HCT116 (cell line): ENCODE measurements around the gene SMIM26.

Source experiments
- CTCF ChIP-seq, 3 experiments: fragments of 200-600 bp in 1 of 3; sonication (generic) in 1 of 3; IDR thresholded peaks in 2 of 3; conservative IDR thresholded peaks in 1 of 3; 2 replicates each; pipeline ENCODE4 v1.5.1; 2012 to 2017; ENCODE audit warnings: low read depth in 2 of 3, low read length in 2 of 3, antibody characterized with exemption in 1 of 3, borderline replicate concordance in 1 of 3, control low read depth in 1 of 3, mild to moderate bottlenecking in 1 of 3, mixed read lengths in 1 of 3, mixed run types in 1 of 3, moderate library complexity in 1 of 3; ENCODE audit not compliant: insufficient read depth in 1 of 3
- EZH2 ChIP-seq: fragments of 200-600 bp; sonication (generic); IDR thresholded peaks from 2 replicates; pipeline ENCODE4 v1.6.1; 2017; ENCODE audit warnings: antibody characterized with exemption, mixed run types
- EZH2phosphoT487 ChIP-seq: fragments of 200-600 bp; IDR thresholded peaks from 2 replicates; pipeline ENCODE4 v1.6.1; 2018; ENCODE audit warnings: antibody characterized with exemption, borderline replicate concordance
- MAX ChIP-seq: IDR thresholded peaks from 2 replicates; pipeline ENCODE4 v1.6.1; 2012
- POLR2A ChIP-seq: IDR thresholded peaks from 2 replicates; pipeline ENCODE4 v1.7.0; 2011; ENCODE audit warnings: borderline replicate concordance; ENCODE audit not compliant: insufficient read depth, insufficient read length; ENCODE audit errors: extremely low read depth
- POLR2AphosphoS5 ChIP-seq: IDR thresholded peaks from 2 replicates; pipeline ENCODE4 v1.6.1; 2011; ENCODE audit warnings: mild to moderate bottlenecking, low read depth, low read length, moderate library complexity
- RAD21 ChIP-seq: IDR thresholded peaks from 2 replicates; pipeline ENCODE4 v1.6.1; 2012; ENCODE audit warnings: low read depth, mild to moderate bottlenecking
- SP1 ChIP-seq: IDR thresholded peaks from 2 replicates; pipeline ENCODE4 v1.6.1; 2012; ENCODE audit warnings: low read depth
- SRF ChIP-seq: IDR thresholded peaks from 2 replicates; pipeline ENCODE4 v1.6.1; 2012; ENCODE audit warnings: low read depth
- YY1 ChIP-seq: IDR thresholded peaks from 2 replicates; pipeline ENCODE4 v1.6.1; 2011; ENCODE audit warnings: low read length, low read depth, moderate library complexity, mild to moderate bottlenecking; ENCODE audit not compliant: insufficient replicate concordance; ENCODE audit errors: extremely low read depth
- ZNF274 ChIP-seq: fragments of 200-500 bp; sonication (Bioruptor generic); IDR thresholded peaks from 2 replicates; pipeline ENCODE4 v1.6.1; 2014; ENCODE audit warnings: mild to moderate bottlenecking, low read depth, low read length, inconsistent platforms

- TF ChIP-seq EZH2 (no peak), POLR2A (no peak), SP1 (no peak), POLR2AphosphoS5 (no peak), MAX (no peak), CTCF (IDR thresholded peaks at IDR 0.05 in 2 of 3, conservative IDR thresholded peaks at IDR 0.05 in 1 of 3; ENCODE audit: borderline replicate concordance in 1 of 3, insufficient read depth in 1 of 3, low read depth in 2 of 3, low read length in 2 of 3) (no peak), SRF (no peak), RAD21 (no peak), YY1 (no peak), ZNF274 (no peak), EZH2phosphoT487 (no peak)
Observed at GRCh38 chr20:18532626-18533025, 34.6 kb upstream of the SMIM26 start.
